ENCODE results near the gene TLE2. TPM values are rescaled to one million over a fixed set of nuclear protein-coding genes. Genes with fewer than 3 reads are reported as not detected.

TLE2 gene
- total and polyA plus RNA-seq, 9 of the 15 experiments (the other 6 are each of a cell fraction or from before 2014, with no cell fraction given) = 0.35 to 13.1 (median 6.2) TPM

DNA sequence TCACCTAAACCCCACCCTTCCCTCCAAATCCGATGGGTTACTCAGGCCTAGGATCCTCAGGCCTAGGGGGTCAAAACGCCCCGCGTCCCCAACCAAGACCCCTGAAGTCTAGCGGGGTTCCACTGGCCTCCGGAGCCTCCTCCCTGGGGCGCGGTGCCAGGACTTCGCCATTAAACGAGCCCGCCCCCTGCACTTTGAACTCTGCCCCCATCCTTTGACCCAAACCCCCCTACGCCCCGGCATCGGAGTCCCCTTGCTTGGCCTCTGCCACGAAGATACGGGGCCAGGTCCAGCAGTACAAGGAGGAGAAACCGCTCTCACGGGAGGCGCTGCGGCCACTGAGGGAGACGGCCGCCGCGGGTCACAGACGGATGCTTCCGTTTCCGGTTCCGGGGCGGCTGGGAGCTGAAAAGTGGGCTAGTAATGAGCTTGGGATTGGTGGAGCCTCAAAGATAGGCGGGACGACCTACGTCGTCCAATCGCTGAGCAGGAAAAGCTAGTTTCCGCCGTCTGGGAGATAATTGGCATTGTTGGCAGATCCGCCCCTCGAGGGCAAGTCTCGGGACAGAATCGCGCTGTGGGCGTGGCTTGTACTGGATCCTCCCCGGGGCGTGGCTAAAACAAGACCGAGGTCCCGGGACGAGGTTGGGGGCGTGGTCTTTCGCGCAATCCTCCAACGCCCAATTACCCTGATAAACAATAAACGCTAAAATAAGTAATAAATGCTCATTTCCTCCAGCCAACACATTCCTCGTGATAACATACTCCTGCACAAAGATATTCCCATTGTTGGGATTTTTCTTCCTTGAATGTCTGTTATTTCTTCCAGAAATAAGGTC is 78.6 kb downstream of the TLE2 start (continued):
- TF ChIP-seq ZNF707 (CRISPR knock-in tag; conservative IDR thresholded peaks at IDR 0.05) (no peak), TAF1 (IDR thresholded peaks at IDR 0.05; ENCODE audit: control insufficient read depth, extremely low read depth, insufficient read depth, low read length, severe bottlenecking) (peak; percentile 94), ZBTB17 (CRISPR knock-in tag; IDR thresholded peaks at IDR 0.05) (peak; percentile 82), RBM14 (IDR thresholded peaks at IDR 0.05; ENCODE audit: borderline replicate concordance, insufficient read depth, low read depth, low read length) (no peak), CXXC5 (CRISPR knock-in tag; IDR thresholded peaks at IDR 0.05) (peak; percentile 48), SMARCE1 (IDR thresholded peaks at IDR 0.05) (peak; percentile 69; the same call in 1 of the 2 replicates), RAD21 (CRISPR knock-in tag; conservative IDR thresholded peaks at IDR 0.05 in 1 of 2, IDR thresholded peaks at IDR 0.05 in 1 of 2) (0 out of 4 replicates have a peak, but pooled peaks of 1 of the 2 experiments have one; percentile 4), GABPB1 (CRISPR knock-in tag; IDR thresholded peaks at IDR 0.05) (peak; percentile 98), ZZZ3 (IDR thresholded peaks at IDR 0.05) (no peak), LEF1 (IDR thresholded peaks at IDR 0.05) (no peak)
- TF ChIP-seq, protein P1, sequence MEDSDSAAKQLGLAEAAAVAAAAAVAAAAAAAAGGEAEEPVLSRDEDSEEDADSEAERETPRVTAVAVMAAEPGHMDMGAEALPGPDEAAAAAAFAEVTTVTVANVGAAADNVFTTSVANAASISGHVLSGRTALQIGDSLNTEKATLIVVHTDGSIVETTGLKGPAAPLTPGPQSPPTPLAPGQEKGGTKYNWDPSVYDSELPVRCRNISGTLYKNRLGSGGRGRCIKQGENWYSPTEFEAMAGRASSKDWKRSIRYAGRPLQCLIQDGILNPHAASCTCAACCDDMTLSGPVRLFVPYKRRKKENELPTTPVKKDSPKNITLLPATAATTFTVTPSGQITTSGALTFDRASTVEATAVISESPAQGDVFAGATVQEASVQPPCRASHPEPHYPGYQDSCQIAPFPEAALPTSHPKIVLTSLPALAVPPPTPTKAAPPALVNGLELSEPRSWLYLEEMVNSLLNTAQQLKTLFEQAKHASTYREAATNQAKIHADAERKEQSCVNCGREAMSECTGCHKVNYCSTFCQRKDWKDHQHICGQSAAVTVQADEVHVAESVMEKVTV (CRISPR knock-in tag; IDR thresholded peaks at IDR 0.05) = peak; percentile 44; the same call in 1 of the 2 replicates
- TF ChIP-seq, protein P2, sequence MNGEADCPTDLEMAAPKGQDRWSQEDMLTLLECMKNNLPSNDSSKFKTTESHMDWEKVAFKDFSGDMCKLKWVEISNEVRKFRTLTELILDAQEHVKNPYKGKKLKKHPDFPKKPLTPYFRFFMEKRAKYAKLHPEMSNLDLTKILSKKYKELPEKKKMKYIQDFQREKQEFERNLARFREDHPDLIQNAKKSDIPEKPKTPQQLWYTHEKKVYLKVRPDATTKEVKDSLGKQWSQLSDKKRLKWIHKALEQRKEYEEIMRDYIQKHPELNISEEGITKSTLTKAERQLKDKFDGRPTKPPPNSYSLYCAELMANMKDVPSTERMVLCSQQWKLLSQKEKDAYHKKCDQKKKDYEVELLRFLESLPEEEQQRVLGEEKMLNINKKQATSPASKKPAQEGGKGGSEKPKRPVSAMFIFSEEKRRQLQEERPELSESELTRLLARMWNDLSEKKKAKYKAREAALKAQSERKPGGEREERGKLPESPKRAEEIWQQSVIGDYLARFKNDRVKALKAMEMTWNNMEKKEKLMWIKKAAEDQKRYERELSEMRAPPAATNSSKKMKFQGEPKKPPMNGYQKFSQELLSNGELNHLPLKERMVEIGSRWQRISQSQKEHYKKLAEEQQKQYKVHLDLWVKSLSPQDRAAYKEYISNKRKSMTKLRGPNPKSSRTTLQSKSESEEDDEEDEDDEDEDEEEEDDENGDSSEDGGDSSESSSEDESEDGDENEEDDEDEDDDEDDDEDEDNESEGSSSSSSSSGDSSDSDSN (IDR thresholded peaks at IDR 0.05; ENCODE audit: borderline replicate concordance in 1 of 2, low read depth in 2 of 2, low read length in 2 of 2) = 0 out of 4 replicates have a peak, but pooled peaks of 1 of the 2 experiments have one; percentile 16
- TF ChIP-seq, protein P3, sequence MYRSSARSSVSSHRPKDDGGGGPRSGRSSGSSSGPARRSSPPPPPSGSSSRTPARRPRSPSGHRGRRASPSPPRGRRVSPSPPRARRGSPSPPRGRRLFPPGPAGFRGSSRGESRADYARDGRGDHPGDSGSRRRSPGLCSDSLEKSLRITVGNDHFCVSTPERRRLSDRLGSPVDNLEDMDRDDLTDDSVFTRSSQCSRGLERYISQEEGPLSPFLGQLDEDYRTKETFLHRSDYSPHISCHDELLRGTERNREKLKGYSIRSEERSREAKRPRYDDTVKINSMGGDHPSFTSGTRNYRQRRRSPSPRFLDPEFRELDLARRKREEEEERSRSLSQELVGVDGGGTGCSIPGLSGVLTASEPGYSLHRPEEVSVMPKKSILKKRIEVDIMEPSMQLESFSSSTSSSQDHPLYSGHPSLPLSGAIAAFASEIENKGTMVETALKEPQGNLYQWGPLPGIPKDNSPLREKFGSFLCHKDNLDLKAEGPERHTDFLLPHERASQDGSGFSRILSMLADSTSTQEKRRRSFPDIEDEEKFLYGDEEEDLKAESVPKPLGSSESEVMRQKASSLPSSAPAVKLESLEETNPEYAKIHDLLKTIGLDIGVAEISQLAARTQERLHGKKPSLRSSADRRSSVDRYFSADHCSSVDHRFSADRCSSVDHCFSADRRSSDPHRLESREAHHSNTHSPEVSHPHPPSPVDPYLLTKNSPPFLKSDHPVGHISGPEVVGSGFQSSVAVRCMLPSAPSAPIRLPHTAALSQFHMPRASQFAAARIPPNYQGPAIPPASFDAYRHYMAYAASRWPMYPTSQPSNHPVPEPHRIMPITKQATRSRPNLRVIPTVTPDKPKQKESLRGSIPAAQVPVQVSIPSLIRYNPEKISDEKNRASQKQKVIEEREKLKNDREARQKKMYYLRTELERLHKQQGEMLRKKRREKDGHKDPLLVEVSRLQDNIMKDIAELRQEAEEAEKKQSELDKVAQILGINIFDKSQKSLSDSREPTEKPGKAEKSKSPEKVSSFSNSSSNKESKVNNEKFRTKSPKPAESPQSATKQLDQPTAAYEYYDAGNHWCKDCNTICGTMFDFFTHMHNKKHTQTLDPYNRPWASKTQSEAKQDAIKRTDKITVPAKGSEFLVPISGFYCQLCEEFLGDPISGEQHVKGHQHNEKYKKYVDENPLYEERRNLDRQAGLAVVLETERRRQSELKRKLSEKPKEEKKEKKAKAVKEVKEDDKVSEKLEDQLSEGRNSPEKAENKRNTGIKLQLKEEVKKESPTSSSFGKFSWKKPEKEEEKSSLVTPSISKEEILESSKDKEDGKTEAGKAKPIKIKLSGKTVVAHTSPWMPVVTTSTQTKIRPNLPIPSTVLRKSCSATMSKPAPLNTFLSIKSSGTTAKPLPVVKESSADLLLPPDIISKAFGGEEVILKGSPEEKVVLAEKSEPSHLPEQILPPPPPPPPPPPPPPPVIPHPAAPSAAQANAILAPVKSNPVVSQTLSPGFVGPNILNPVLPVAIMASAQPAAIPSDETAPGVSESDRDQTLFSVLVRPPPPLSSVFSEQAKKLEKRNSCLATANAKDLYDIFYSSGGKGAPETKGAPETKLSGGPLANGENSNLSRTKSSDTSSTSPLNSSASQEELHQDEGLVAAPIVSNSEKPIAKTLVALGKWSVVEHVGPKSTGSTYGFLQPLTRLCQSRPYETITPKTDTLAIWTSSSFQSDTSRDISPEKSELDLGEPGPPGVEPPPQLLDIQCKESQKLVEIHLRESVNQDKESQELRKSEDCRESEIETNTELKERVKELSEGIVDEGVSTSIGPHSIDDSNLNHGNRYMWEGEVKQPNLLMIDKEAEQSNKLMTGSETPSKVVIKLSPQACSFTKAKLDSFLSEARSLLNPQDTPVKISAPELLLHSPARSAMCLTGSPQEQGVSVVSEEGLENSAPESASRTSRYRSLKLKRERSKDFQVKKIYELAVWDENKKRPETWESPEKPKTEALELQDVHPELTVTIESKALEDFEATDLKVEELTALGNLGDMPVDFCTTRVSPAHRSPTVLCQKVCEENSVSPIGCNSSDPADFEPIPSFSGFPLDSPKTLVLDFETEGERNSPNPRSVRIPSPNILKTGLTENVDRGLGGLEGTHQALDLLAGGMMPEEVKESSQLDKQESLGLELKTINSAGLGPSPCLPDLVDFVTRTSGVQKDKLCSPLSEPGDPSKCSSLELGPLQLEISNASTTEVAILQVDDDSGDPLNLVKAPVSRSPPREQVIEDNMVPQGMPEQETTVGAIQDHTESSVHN (IDR thresholded peaks at IDR 0.05; ENCODE audit: borderline replicate concordance in 1 of 2, low read depth in 1 of 2) = 0 out of 4 replicates have a peak, but pooled peaks of 1 of the 2 experiments have one; percentile 45
